ENCODE results near the gene RNF20.
"Not testable (repeated sequence)": the region's sequence is repeated elsewhere in the genome, so short reads cannot be mapped to it uniquely, and the experiment has no call there.

RNF20 gene

GRCh38 chr9:101533334-101534204 lies at the start of gene RNF20:
Gene RNF20, plus strand, starts transcription at chr9:101533853. Its CDS starts 1,571 bp downstream, at chr9:101535424.
- DNase-seq (ENCODE audit: low spot score): peak; percentile 100

- no peak for DNase-seq (ENCODE audit: low spot score)
Observed at GRCh38 chr9:101484046-101484445, 49.6 kb upstream of the RNF20 start.

GRCh38 chr9:101485924-101486692 lies 47.5 kb upstream of the RNF20 start:
- peak; percentile 59 for DNase-seq (ENCODE audit: low spot score)

- peak; percentile 90 for DNase-seq (ENCODE audit: low spot score)
Observed at GRCh38 chr9:101486693-101487442, 46.8 kb upstream of the RNF20 start.

- DNase-seq (ENCODE audit: low spot score): no peak
Observed at GRCh38 chr9:101487443-101487840, 46.2 kb upstream of the RNF20 start.

- no peak for DNase-seq (ENCODE audit: low spot score)
Observed at GRCh38 chr9:101495810-101496209, 37.8 kb upstream of the RNF20 start.

GRCh38 chr9:101498323-101498722 lies 35.3 kb upstream of the RNF20 start:
- DNase-seq (ENCODE audit: low spot score): no peak

GRCh38 chr9:101504188-101504587 lies 29.5 kb upstream of the RNF20 start:
- no peak for DNase-seq (ENCODE audit: low spot score)

- peak; percentile 29 for DNase-seq (ENCODE audit: low spot score)
Observed at GRCh38 chr9:101508211-101508610, 25.4 kb upstream of the RNF20 start.

GRCh38 chr9:101509572-101509971 lies 24.1 kb upstream of the RNF20 start:
- DNase-seq (ENCODE audit: low spot score): no peak

- DNase-seq (ENCODE audit: low spot score): no peak
Observed at GRCh38 chr9:101510459-101510858, 23.2 kb upstream of the RNF20 start.

GRCh38 chr9:101511009-101511408 lies 22.6 kb upstream of the RNF20 start:
- DNase-seq (ENCODE audit: low spot score): no peak

- no peak for DNase-seq (ENCODE audit: low spot score)
Observed at GRCh38 chr9:101512116-101512515, 21.5 kb upstream of the RNF20 start.

- no peak for DNase-seq (ENCODE audit: low spot score)
Observed at GRCh38 chr9:101513351-101513750, 20.3 kb upstream of the RNF20 start.

GRCh38 chr9:101514071-101514470 lies 19.6 kb upstream of the RNF20 start:
- no peak for DNase-seq (ENCODE audit: low spot score)

- DNase-seq (ENCODE audit: low spot score): no peak
Observed at GRCh38 chr9:101516655-101517054, 17.0 kb upstream of the RNF20 start.

- DNase-seq (ENCODE audit: low spot score): not testable (repeated sequence)
Observed at GRCh38 chr9:101518489-101518888, 15.2 kb upstream of the RNF20 start.

- no peak for DNase-seq (ENCODE audit: low spot score)
Observed at GRCh38 chr9:101524371-101524770, 9.3 kb upstream of the RNF20 start.

- DNase-seq (ENCODE audit: low spot score): no peak
Observed at GRCh38 chr9:101527066-101527465, 6.6 kb upstream of the RNF20 start.

GRCh38 chr9:101528015-101528414 lies 5.6 kb upstream of the RNF20 start:
- no peak for DNase-seq (ENCODE audit: low spot score)

GRCh38 chr9:101530076-101530711 lies 3.5 kb upstream of the RNF20 start:
- DNase-seq (ENCODE audit: low spot score): peak; percentile 86

GRCh38 chr9:101536351-101536750 lies 2.7 kb downstream of the RNF20 start:
- no peak for DNase-seq (ENCODE audit: low spot score)

Measured in cerebellar cortex (tissue), 1 donor.